GM12872 (cell line): Measurements from ENCODE around the gene ZC3H12D.

Source experiments
- TF ChIP-seq, protein P1 (sequence below): IDR thresholded peaks from 3 replicates; pipeline ENCODE4 v1.5.1; 2011; ENCODE audit warnings: low read depth, mild to moderate bottlenecking, low read length, moderate library complexity; ENCODE audit not compliant: insufficient read depth

Gene ZC3H12D

DNA sequence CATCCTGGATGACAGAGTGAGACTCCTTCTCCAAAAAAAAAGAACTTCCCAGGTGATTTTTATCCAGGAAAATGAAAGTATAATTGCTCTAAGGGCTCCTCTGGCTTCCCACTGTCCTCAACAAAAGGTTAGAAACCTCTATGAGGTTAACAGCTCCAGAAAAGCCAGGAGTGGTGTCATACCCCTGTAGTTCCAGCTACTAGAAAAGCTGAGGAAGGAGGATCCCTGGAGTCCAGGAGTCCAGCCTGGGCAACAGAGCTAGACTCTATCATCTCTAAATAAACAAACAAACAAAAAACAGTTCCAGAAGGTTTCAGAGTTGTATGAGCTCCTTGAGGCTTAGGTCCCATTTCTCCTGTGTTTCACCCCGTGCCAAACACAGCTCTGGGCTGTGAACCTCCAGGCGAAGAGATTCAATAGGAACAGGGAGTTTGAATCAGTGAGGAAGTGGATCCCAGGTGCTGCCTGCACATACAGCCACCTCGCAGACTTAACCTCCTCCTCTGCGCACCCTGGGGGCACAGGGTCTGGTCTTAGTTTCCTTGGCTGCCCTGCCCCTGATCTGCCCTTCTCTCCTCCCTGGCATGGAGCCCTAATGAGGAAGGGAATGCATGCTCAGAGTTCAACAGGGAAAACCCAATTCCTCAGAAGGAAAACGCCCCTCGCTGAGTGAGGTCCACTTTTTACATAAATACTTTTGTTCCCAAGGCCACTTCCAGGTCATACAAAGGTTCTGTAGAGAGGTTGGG is 31.0 kb downstream of the ZC3H12D start:
- TF ChIP-seq, protein P1, sequence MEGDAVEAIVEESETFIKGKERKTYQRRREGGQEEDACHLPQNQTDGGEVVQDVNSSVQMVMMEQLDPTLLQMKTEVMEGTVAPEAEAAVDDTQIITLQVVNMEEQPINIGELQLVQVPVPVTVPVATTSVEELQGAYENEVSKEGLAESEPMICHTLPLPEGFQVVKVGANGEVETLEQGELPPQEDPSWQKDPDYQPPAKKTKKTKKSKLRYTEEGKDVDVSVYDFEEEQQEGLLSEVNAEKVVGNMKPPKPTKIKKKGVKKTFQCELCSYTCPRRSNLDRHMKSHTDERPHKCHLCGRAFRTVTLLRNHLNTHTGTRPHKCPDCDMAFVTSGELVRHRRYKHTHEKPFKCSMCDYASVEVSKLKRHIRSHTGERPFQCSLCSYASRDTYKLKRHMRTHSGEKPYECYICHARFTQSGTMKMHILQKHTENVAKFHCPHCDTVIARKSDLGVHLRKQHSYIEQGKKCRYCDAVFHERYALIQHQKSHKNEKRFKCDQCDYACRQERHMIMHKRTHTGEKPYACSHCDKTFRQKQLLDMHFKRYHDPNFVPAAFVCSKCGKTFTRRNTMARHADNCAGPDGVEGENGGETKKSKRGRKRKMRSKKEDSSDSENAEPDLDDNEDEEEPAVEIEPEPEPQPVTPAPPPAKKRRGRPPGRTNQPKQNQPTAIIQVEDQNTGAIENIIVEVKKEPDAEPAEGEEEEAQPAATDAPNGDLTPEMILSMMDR = no peak

DNA sequence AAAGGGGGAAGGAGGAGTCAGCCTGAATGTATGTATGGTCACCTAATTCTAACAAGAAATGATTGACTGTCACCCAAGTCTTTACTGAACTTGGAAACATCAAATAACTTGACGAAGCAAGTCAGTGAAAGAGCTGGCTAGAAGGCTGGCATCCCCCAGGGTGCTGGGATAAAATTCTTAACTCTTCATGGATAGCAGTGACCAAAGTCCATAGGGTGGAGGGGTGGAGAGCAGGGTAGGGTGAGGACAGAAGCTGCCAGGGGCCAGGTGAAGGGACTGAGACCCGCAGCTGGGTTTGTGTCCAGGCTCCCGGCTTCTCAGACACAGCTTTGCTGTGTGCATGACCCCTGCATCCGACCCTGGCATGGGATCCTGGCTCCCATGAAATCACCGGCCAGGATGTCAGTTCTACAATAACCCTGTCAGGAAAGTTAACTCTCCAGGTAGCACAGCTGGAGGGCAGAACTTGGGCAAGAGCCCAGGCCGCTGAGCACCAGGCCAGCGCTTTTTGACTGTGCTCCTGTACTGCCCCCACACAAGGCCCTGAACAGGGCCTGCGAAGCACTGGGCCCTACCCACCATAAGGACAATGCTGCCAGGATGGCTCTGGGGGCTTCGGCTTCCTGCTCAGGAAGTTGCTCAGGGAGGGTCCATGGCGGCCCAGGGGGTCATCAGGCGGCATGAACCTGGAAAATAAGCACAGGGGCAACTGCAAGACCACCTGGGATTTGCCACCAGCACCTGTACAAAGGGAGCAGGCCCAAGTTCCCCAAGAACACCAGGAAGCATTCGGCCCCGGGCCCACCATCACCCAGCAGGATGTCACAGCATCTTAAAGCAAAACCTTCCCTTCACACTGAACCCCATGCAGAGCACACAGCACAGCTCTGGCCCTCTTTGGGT is 32.5 kb downstream of the ZC3H12D start:
- TF ChIP-seq, protein P1 = no peak

DNA sequence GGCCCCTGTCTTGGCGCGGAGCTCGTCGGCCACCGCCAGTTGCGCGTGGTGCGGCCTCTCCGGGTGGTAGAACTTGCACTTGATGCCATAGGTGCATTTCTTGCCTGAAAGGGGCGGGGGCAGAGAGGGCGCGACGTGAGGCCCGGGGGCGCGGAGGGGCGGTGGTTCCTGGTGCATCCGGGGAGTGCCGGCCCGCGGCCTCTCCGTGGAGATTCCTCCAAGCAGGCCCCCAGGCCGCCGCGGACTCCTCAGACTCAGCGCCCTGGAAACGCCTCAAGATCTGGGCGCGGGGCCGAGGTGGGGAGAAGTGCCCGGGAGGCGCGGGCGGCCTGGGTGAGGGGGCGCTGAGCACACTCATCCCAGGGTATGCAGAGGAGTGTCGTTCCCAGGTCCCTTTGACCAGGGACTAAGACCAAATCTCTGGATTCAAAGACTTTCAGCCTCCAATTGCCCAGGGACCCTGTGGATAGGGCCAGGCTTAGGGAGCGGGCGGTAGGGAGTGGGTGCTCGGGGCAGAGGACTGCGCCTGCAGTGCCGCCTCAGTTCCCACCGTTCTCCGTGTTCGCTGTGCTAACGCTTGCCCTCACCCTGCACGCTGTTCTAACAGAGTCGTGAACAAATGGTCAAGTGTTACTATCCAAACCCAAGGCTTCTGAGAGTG is 33.3 kb downstream of the ZC3H12D start:
- TF ChIP-seq, protein P1 = no peak

DNA sequence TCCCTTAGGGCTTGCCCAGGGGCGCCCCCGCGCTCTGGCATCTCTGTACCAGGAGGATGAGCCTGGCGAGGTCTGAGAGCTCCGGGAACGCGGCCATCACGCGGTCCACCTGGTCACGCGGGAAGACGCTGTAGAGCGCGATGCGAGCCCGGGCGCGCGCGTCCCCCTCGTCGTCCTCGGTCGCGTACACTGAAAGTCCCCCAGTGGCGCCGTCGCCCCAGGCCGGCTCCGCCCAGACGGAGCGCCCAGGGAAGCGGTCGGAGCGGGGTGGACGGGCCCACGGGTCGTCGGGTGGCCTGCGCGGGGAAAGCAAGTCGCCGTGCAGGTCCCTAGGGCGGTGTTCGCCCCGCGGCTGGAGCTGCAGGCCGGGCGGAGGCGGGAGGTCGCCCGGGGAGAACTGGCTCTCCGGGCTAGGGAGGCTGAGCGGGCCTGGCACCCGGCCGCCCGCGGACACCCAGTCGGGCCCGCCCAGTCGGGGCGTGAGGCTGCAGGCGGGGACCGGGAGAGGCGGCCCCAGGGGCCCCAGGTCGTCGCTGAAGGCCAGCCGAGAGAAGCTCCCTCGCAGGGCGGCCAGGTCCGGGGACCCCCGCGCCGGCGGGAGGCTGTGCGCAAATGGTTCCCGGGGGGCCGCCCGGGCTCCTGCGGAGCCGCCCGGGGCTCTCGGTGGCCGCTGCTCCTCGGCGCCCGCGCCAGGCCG is 34.0 kb downstream of the ZC3H12D start:
- TF ChIP-seq, protein P1 = no peak

DNA sequence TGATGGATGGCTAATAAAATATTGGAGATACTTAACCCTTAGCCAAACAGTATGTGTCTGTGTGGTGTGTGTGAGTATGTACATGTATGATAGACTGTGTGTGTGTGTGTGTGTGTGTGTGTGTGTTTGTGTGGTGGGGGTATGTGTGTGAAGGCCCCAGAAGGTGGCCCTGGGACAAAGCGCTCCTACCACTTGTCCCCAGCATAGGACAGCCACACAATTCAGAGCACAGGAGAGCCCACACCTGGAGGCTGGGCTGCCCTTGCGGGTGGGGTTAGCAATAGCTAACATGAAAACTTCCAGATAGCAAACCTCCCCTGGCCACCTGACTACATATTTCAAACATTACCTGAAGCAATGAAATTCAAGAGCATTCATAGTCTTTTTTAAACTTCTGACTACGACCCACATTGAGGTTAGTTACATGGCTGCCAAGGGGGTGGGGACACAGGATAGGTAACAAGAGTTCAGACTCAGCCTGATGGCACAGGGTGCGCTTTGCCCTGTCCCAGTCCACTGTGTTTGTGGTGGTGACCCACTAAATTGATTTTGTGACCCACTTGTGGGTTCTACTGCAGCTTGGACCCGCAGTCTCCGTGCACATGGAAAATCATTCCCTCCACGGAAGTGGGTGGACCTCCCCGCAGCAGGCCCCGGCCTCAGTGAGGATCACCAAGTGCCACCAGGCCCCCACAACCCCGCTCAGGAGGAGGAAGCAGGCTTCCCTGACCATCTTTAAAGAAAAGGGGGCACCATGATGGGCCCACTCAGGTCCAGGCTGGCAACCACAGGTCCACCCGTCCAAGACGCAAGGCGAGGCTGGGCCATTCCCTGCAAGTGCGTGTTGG is 34.8 kb downstream of the ZC3H12D start:
- TF ChIP-seq, protein P1 = no peak

DNA sequence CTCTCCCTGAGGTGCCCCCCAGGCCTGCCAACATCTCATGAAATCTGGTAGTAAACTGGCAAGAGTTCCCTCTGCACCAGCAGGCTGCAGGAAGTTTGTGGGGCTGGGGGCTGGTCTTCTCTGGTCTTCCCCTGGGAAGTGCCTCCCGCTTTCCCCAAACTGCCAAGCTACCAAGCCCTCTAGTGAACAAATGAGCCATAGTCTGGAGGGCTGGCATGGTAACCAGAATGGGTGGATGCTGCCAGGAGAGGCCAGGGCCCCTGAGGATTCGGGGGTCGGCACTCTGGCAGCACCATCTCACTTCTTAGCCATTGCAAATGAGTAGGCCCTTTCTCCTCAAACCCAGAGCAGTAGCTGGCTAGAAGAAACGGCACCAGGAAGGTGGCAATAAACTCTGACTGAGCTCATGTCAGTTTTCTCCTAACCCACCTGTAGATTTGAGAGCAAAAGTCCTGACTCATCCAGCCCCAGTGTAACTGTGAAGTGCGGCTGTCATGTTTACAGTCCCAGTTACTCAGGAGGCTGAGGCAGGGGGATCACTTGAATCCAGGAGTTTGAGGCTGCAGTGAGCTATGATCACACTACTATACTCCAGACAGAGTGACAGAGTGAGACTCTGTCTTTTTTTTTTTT is 35.9 kb downstream of the ZC3H12D start:
- TF ChIP-seq, protein P1 = no peak
